HepG2 (cell line): ENCODE measurements around the gene ROM1. TPM values are rescaled to one million over a fixed set of nuclear protein-coding genes. Genes with fewer than 3 reads are reported as not detected.
A peak's percentile ranks its signal among the peaks of the same experiment; 100 is the strongest.

Experiments used
- ATAC-seq: fragments of 200-7000 bp; cut with Tn5 transposase; 3 replicates; pipeline ENCODE4 v1.9.1; 2020; ENCODE audit warnings: mild to moderate bottlenecking, moderate library complexity
- BruUV-seq: library from RNA; stranded (reverse); fragments of 400-500 nt; replicated peaks from 2 replicates; lab custom pipeline; 2021; lab: Mats Ljungman, UMichigan
- CTCF ChIA-PET: fragments of 300-600 bp; formaldehyde crosslinking; extraction: SDS; loops from one replicate; lab custom pipeline; 2021; ENCODE audit warnings: low total read pairs, inconsistent platforms, low intra/inter-chr PET ratio; lab: Yijun Ruan, JAX
- POLR2A ChIA-PET: fragments of 350-600 bp; sonication (Branson Sonifier 250); formaldehyde crosslinking; loops from one replicate; lab custom pipeline; 2020; ENCODE audit warnings: antibody characterized with exemption, inconsistent platforms; lab: Yijun Ruan, JAX
- DNase-seq: peaks from one replicate; pipeline ENCODE4 v3.0.0-alpha.2; 2015; ENCODE audit warnings: low spot score
- FAIRE-seq: peaks from 3 replicates; lab custom pipeline; 2011; peaks lifted over from hg19 to GRCh38; lab: Jason Lieb, UNC
- H2AFZ ChIP-seq: one replicate; pipeline ENCODE4 v1.6.1; 2011; ENCODE audit warnings: low read length, inconsistent platforms
- H3K27ac ChIP-seq: fragments of 300-600 bp; 3 replicates; pipeline ENCODE4 v1.8.0; 2011; ENCODE audit warnings: mixed run types, mild to moderate bottlenecking, mixed read lengths, low read length, inconsistent platforms; ENCODE audit not compliant: insufficient read depth; ENCODE audit errors: extremely low read length
- H3K27me3 ChIP-seq, 2 experiments: fragments of 200-600 bp in 1 of 2; 2 replicates in 1 of 2; 3 replicates in 1 of 2; pipeline versions ENCODE4 v1.6.0 to v1.8.0; 2011; ENCODE audit warnings: low read length in 2 of 2, mild to moderate bottlenecking in 2 of 2, moderate library complexity in 2 of 2, inconsistent platforms in 1 of 2; ENCODE audit not compliant: insufficient read depth in 2 of 2, control insufficient read depth in 1 of 2
- H3K36me3 ChIP-seq, 2 experiments: fragments of 200-600 bp in 1 of 2; replicated peaks in 1 of 2; 2 replicates in 1 of 2; 3 replicates in 1 of 2; pipeline versions ENCODE4 v1.5.1 to v1.8.0; 2011; ENCODE audit warnings: low read length in 2 of 2, inconsistent platforms in 1 of 2; ENCODE audit not compliant: insufficient read depth in 2 of 2, control insufficient read depth in 1 of 2
- H3K4me1 ChIP-seq: 2 replicates; pipeline ENCODE4 v1.5.1; 2012; ENCODE audit warnings: low read length, inconsistent platforms; ENCODE audit not compliant: insufficient read depth
- H3K4me2 ChIP-seq: 2 replicates; pipeline ENCODE4 v1.6.0; 2011; ENCODE audit warnings: low read depth, low read length, inconsistent platforms
- H3K4me3 ChIP-seq, 3 experiments: fragments of 200-600 bp in 1 of 3; sonication (generic), shearing (Covaris generic) in 1 of 3; replicated peaks in 1 of 3; 2 replicates each; pipeline ENCODE4 v1.5.1; 2011 to 2016; ENCODE audit warnings: low read length in 3 of 3, inconsistent platforms in 2 of 3, low read depth in 2 of 3, mild to moderate bottlenecking in 2 of 3, control low read depth in 1 of 3, mixed read lengths in 1 of 3; ENCODE audit not compliant: insufficient read depth in 1 of 3
- H3K79me2 ChIP-seq: one replicate; pipeline ENCODE4 v1.6.1; 2011; ENCODE audit warnings: low read length, inconsistent platforms; ENCODE audit not compliant: insufficient read depth
- H3K9ac ChIP-seq: 2 replicates; pipeline ENCODE4 v1.6.0; 2011; ENCODE audit warnings: mild to moderate bottlenecking, low read depth, low read length, inconsistent platforms; ENCODE audit not compliant: insufficient read depth
- H3K9me3 ChIP-seq: 2 replicates; pipeline ENCODE4 v1.5.1; 2012; ENCODE audit warnings: mild to moderate bottlenecking, low read length
- H4K20me1 ChIP-seq: 2 replicates; pipeline ENCODE4 v1.6.0; 2011; ENCODE audit warnings: inconsistent platforms, mild to moderate bottlenecking, low read length, moderate library complexity; ENCODE audit not compliant: insufficient read depth
- ATAD3A ChIP-seq: sonication (generic); formaldehyde crosslinking; IDR thresholded peaks from 2 replicates; pipeline ENCODE4 v1.4.0; 2020; ENCODE audit warnings: missing genetic modification reagents
- CEBPZ ChIP-seq: IDR thresholded peaks from 2 replicates; pipeline ENCODE4 v1.6.1; 2012; ENCODE audit warnings: low read length, improper control_type of control experiment
- MAFG ChIP-seq: sonication (generic); formaldehyde crosslinking; IDR thresholded peaks from 2 replicates; pipeline ENCODE4 v1.5.1; 2020; ENCODE audit warnings: mild to moderate bottlenecking, missing genetic modification reagents
- NCOA1 ChIP-seq: sonication (generic); formaldehyde crosslinking; IDR thresholded peaks from 2 replicates; pipeline ENCODE4 v1.9.0; 2021; ENCODE audit warnings: missing genetic modification reagents
- NFYC ChIP-seq: IDR thresholded peaks from 2 replicates; pipeline ENCODE4 v1.6.1; 2016; ENCODE audit warnings: missing genetic modification reagents, missing compliant biosample characterization
- PHF21A ChIP-seq: sonication (generic); formaldehyde crosslinking; IDR thresholded peaks from 2 replicates; pipeline ENCODE4 v1.5.0; 2020; ENCODE audit warnings: mild to moderate bottlenecking, missing genetic modification reagents
- RFXANK ChIP-seq: IDR thresholded peaks from 2 replicates; pipeline ENCODE4 v1.6.1; 2016
- SKIL ChIP-seq: sonication (generic); formaldehyde crosslinking; IDR thresholded peaks from 2 replicates; pipeline ENCODE4 v1.8.0; 2022; ENCODE audit warnings: missing genetic modification reagents, mild to moderate bottlenecking, moderate library complexity, borderline replicate concordance
- SMARCC2 ChIP-seq: fragments of 450-650 bp; IDR thresholded peaks from 2 replicates; pipeline ENCODE4 v1.6.1; 2017; ENCODE audit warnings: antibody characterized with exemption, mild to moderate bottlenecking
- SRSF9 ChIP-seq: fragments of 200-400 bp; formaldehyde crosslinking; IDR thresholded peaks from 2 replicates; pipeline ENCODE4 v1.6.1; 2018; ENCODE audit warnings: borderline replicate concordance, mild to moderate bottlenecking, low read depth, low read length; ENCODE audit not compliant: insufficient read depth, poor library complexity, severe bottlenecking
- U2AF1 ChIP-seq: fragments of 200-400 bp; formaldehyde crosslinking; optimal IDR thresholded peaks from 2 replicates; pipeline ENCODE3; 2017; ENCODE audit warnings: mild to moderate bottlenecking, low read depth, low read length
- ZMAT3 ChIP-seq: sonication (generic); formaldehyde crosslinking; conservative IDR thresholded peaks from 2 replicates; pipeline ENCODE4 v1.7.0; 2021; ENCODE audit warnings: missing genetic modification reagents
- ZMAT5 ChIP-seq: sonication (generic); formaldehyde crosslinking; IDR thresholded peaks from 2 replicates; pipeline ENCODE4 v1.5.0; 2020; ENCODE audit warnings: mild to moderate bottlenecking, low read depth, missing genetic modification reagents, borderline replicate concordance
- ZNF34 ChIP-seq: sonication (generic); formaldehyde crosslinking; IDR thresholded peaks from 2 replicates; pipeline ENCODE4 v1.4.0; 2020; ENCODE audit warnings: mild to moderate bottlenecking, missing genetic modification reagents, borderline replicate concordance
- ZNF343 ChIP-seq: sonication (generic); formaldehyde crosslinking; IDR thresholded peaks from 2 replicates; pipeline ENCODE4 v1.4.0; 2020; ENCODE audit warnings: mild to moderate bottlenecking, missing genetic modification reagents
- ZNF501 ChIP-seq: sonication (generic); formaldehyde crosslinking; IDR thresholded peaks from 2 replicates; pipeline ENCODE4 v1.5.1; 2020; ENCODE audit warnings: mild to moderate bottlenecking, moderate library complexity, missing genetic modification reagents
- ZNF704 ChIP-seq: sonication (generic); formaldehyde crosslinking; IDR thresholded peaks from 2 replicates; pipeline ENCODE4 v1.8.1; 2023; ENCODE audit warnings: mild to moderate bottlenecking, inconsistent platforms, moderate library complexity, missing genetic modification reagents, borderline replicate concordance
- whole genome bisulfite sequencing: methylation state at CpG from one replicate; pipeline ENCODE4 v1.1.6; 2017; ENCODE audit warnings: low lambda C conversion rate; 5-methylcytosine and 5-hydroxymethylcytosine counted together
- in situ Hi-C: cut with HindIII; loops from 2 replicates; pipeline ENCODE4 v1.10.0; 2017; ENCODE audit warnings: low pct_unique_long_range_greater_than_20kb; ENCODE audit not compliant: extremely low pct_ligation_motif_present
- intact Hi-C: fragments of 100-400 bp; cut with micrococcal nuclease; formaldehyde crosslinking; loops from one replicate; pipeline ENCODE4 v1.10.0; 2022; ENCODE audit not compliant: unreplicated experiment
- polyA plus RNA-seq, 8 experiments: library from polyadenylated mRNA; depleted of rRNA in 3 of 8; stranded (reverse) in 7 of 8; unstranded in 1 of 8; fragments of >200 nt; fragmentation: Illumina TruSeq in 4 of 8; extraction: Trizol in 4 of 8; gene quantifications; 2 replicates each; pipeline versions ENCODE4 v1.2.1 to v1.2.3, GENCODE V29; 2011 to 2016; ENCODE audit warnings: low read depth in 4 of 8, missing spikeins in 1 of 8, mixed read lengths in 1 of 8; ENCODE audit not compliant: insufficient read depth in 1 of 8
- total RNA-seq, 5 experiments: library from RNA; depleted of rRNA; stranded (reverse); fragments of >200 nt; fragmentation: Illumina TruSeq; extraction: Trizol; gene quantifications; 2 replicates each; pipeline ENCODE4 v1.2.3, GENCODE V29; 2016; ENCODE audit warnings: low read depth in 1 of 5

Gene ROM1
- total and polyA plus RNA-seq, 2 of the 13 experiments (the other 11 are each of a cell fraction or from before 2014, with no cell fraction given) = 1.2 to 2.4 TPM

- H3K4me3 ChIP-seq = peak overlapping the region; percentile 77 to 93 (median 77)
- no peak for FAIRE-seq
- H3K4me2 ChIP-seq = peak overlapping the region; percentile 96
- H2AFZ ChIP-seq = peak overlapping the region; percentile 76
- no TSS peak for BruUV-seq
- no peak for DNase-seq
- peaks cover 58% of the 10 kb centered on the region for H3K4me1 ChIP-seq
- H3K27ac ChIP-seq = peak overlapping the region; percentile 64
- no peaks in the 10 kb centered on the region for H4K20me1 ChIP-seq
- 2% methylated on average over 26 of the region's 34 CpGs for WGBS
- ATAC-seq = peak; percentile 22
- POLR2A ChIA-PET = interaction anchor here (0.7 to 4.0 kb wide), 13 partner anchors 10 to 230 kb away, joined by 3 to 39 read pairs (median 6); partner anchors contain the start of genes B3GAT3, C11orf98, CSKMT and EEF1G
- H3K9ac ChIP-seq = peak overlapping the region; percentile 80
- H3K36me3 ChIP-seq = no peaks in the 10 kb centered on the region
- H3K79me2 ChIP-seq = peaks cover 2% of the 10 kb centered on the region
- in situ Hi-C loops (no loop called here), intact Hi-C loops (loop anchor here (5.0 kb wide), 1 partner anchor 40 kb away; the partner anchor contains the start of gene INTS5)
- no peaks in the 10 kb centered on the region for H3K9me3 ChIP-seq
- H3K27me3 ChIP-seq = no peaks in the 10 kb centered on the region; a peak in 1 of 5 replicates
- CTCF ChIA-PET = interaction anchor here (1.4 to 2.3 kb wide), 3 partner anchors 10 to 83 kb away, joined by 4 to 14 read pairs (median 6); partner anchors contain the start of genes B3GAT3 and TUT1
- no peak for TF ChIP-seq NFYC
- TF ChIP-seq RFXANK = no peak
- no peak for TF ChIP-seq ZMAT5 (CRISPR knock-in tag)
- no peak for TF ChIP-seq ZNF34 (CRISPR knock-in tag)
- no peak for TF ChIP-seq ZNF704
- TF ChIP-seq ZNF501 (CRISPR knock-in tag) = 0 out of 2 replicates have a peak, but pooled peaks have one; percentile 17
- no peak for TF ChIP-seq SRSF9
- no peak for TF ChIP-seq NCOA1 (CRISPR knock-in tag)
- TF ChIP-seq SMARCC2 = no peak
- TF ChIP-seq MAFG (CRISPR knock-in tag) = no peak
- TF ChIP-seq PHF21A (CRISPR knock-in tag) = no peak
- no peak for TF ChIP-seq U2AF1
- no peak for TF ChIP-seq CEBPZ
- peak; percentile 45; the same call in 1 of the 2 replicates for TF ChIP-seq ZNF343 (CRISPR knock-in tag)
- no peak for TF ChIP-seq ZMAT3
- no peak for TF ChIP-seq ATAD3A
- no peak for TF ChIP-seq SKIL (CRISPR knock-in tag)
Observed at GRCh38 chr11:62611705-62612365, 1.2 kb upstream of the ROM1 start.
